Mammary epithelial cell (primary cell): Measurements from ENCODE around the gene GADD45G.

ENCODE experiments used
- CTCF ChIP-seq, 2 donors: IDR thresholded peaks in 1 of 2; conservative IDR thresholded peaks in 1 of 2; 2 replicates each; pipeline ENCODE4 v1.5.1; 2011 to 2012; ENCODE audit warnings: inconsistent platforms in 2 of 2, low read length in 2 of 2, mild to moderate bottlenecking in 2 of 2, control low read depth in 1 of 2, low read depth in 1 of 2; ENCODE audit not compliant: insufficient read depth in 1 of 2; ENCODE audit errors: extremely low read depth in 1 of 2
- EZH2 ChIP-seq: IDR thresholded peaks from 2 replicates; pipeline ENCODE4 v1.6.1; 2012; ENCODE audit warnings: low read length, inconsistent platforms, borderline replicate concordance

- TF ChIP-seq CTCF (conservative IDR thresholded peaks at IDR 0.05 in 1 of 2, IDR thresholded peaks at IDR 0.05 in 1 of 2; ENCODE audit: extremely low read depth in 1 of 2, insufficient read depth in 1 of 2, low read depth in 1 of 2, low read length in 2 of 2) (no peak), EZH2 (no peak)
Observed at GRCh38 chr9:89632192-89632733, 27.5 kb downstream of the GADD45G start.
